Esophagus muscularis mucosa (tissue), 4 donors: ENCODE data around the gene CD96. TPM values are rescaled to one million over a fixed set of nuclear protein-coding genes. Genes with fewer than 3 reads are reported as not detected.

Experiments
- DNase-seq: peaks from one replicate; pipeline ENCODE4 v3.0.0-alpha.2; 2017; ENCODE audit errors: extremely low spot score
- H3K27ac ChIP-seq, 4 donors: fragments of 200-600 bp; sonication (generic); replicated peaks in 1 of 4; 1 replicate in 3 of 4; 2 replicates in 1 of 4; pipeline ENCODE4 v1.5.1; 2016 to 2019; ENCODE audit warnings: mild to moderate bottlenecking in 1 of 4
- H3K27me3 ChIP-seq, 4 donors: fragments of 200-600 bp; sonication (generic); one replicate each; pipeline versions ENCODE4 v1.5.1 to v1.6.0; 2016 to 2019
- H3K36me3 ChIP-seq, 4 donors: fragments of 200-600 bp; sonication (generic); one replicate each; pipeline ENCODE4 v1.5.1; 2016 to 2019
- H3K4me1 ChIP-seq, 4 donors: fragments of 200-600 bp; sonication (generic); one replicate each; pipeline ENCODE4 v1.5.1; 2016 to 2019
- H3K4me3 ChIP-seq, 4 donors: fragments of 200-600 bp; sonication (generic); 1 replicate in 2 of 4; 2 replicates in 2 of 4; pipeline ENCODE4 v1.5.1; 2016 to 2019; ENCODE audit warnings: mild to moderate bottlenecking in 4 of 4, moderate library complexity in 1 of 4
- H3K9me3 ChIP-seq, 4 donors: fragments of 200-600 bp; sonication (generic); 1 replicate in 3 of 4; 2 replicates in 1 of 4; pipeline ENCODE4 v1.5.1; 2016 to 2019
- CTCF ChIP-seq, 3 experiments: fragments of 200-600 bp in 2 of 3; fragments of 450-650 bp in 1 of 3; sonication (generic) in 2 of 3; IDR thresholded peaks; one replicate each; pipeline ENCODE4 v1.5.1; 2017 to 2019; ENCODE audit warnings: antibody characterized with exemption in 3 of 3, mild to moderate bottlenecking in 2 of 3, moderate library complexity in 1 of 3
- EP300 ChIP-seq: sonication (generic); formaldehyde crosslinking; IDR thresholded peaks from one replicate; pipeline ENCODE4 v1.6.1; 2017; ENCODE audit warnings: antibody characterized with exemption
- POLR2A ChIP-seq: fragments of 450-650 bp; IDR thresholded peaks from one replicate; pipeline ENCODE4 v1.6.1; 2017; ENCODE audit warnings: antibody characterized with exemption, moderate library complexity, mild to moderate bottlenecking, low read depth
- POLR2AphosphoS5 ChIP-seq, 2 donors: sonication (generic); formaldehyde crosslinking; IDR thresholded peaks; one replicate each; pipeline ENCODE4 v1.6.1; 2017; ENCODE audit warnings: antibody characterized with exemption in 2 of 2
- WGBS: methylation state at CpG from one replicate; pipeline ENCODE4 v1.1.5; 2018; 5-methylcytosine and 5-hydroxymethylcytosine counted together
- intact Hi-C: fragments of 100-400 bp; cut with DNase I; formaldehyde crosslinking; loops from one replicate; pipeline ENCODE4 v1.15.1; 2023
- total RNA-seq, 4 donors: library from RNA; depleted of rRNA; stranded (reverse); fragments of >200 nt; gene quantifications; one replicate each; pipeline versions ENCODE4 v1.1.0 to v1.2.1, GENCODE V29; 2016

The CD96 gene
- total RNA-seq, 4 donors from 2014 or later = 0.17 to 1.5 (median 0.43) TPM

GRCh38 chr3:111539351-111540331 is 2.4 kb upstream of the CD96 start:
- intact Hi-C loops = no loop called here
- no peaks in the 10 kb centered on the region for H3K9me3 ChIP-seq
- no peak for DNase-seq

GRCh38 chr3:111541391-111541790 is 606 bp upstream of the CD96 start:
- Histone ChIP-seq H3K4me1 (no peaks in the 10 kb centered on the region), H3K27me3 (no peaks in the 10 kb centered on the region), H3K4me3 (no peak overlapping the region), H3K27ac (no peak overlapping the region), H3K36me3 (no peaks in the 10 kb centered on the region), H3K9me3 (no peaks in the 10 kb centered on the region)
- DNase-seq = no peak
- TF ChIP-seq POLR2AphosphoS5 (IDR thresholded peaks at IDR 0.05) (no peak), EP300 (no peak), POLR2A (no peak), CTCF (IDR thresholded peaks at IDR 0.05) (no peak)
- whole genome bisulfite sequencing = 62% methylated on average over 3 of the region's 3 CpGs
- intact Hi-C loops = no loop called here

More at GRCh38 chr3:111539351-111540331, 2.4 kb upstream of the CD96 start:
- H3K27ac ChIP-seq = no peak overlapping the region
- no peak for TF ChIP-seq EP300
- TF ChIP-seq CTCF (IDR thresholded peaks at IDR 0.05) = peak; percentile 15 to 37 (median 18)
- H3K36me3 ChIP-seq = no peaks in the 10 kb centered on the region
- no peaks in the 10 kb centered on the region for H3K4me1 ChIP-seq
- H3K27me3 ChIP-seq = no peaks in the 10 kb centered on the region
- WGBS = 38% methylated on average over 9 of the region's 10 CpGs
- no peak overlapping the region for H3K4me3 ChIP-seq

GRCh38 chr3:111542611-111543300 is 759 bp downstream of the CD96 start:
- intact Hi-C loops = no loop called here
- TF ChIP-seq CTCF (IDR thresholded peaks at IDR 0.05) (no peak), POLR2AphosphoS5 (IDR thresholded peaks at IDR 0.05) (no peak), EP300 (no peak), POLR2A (no peak)
- no peak overlapping the region for H3K27ac ChIP-seq
- no peak for DNase-seq
- WGBS = 85% methylated on average over 4 of the region's 4 CpGs
- no peaks in the 10 kb centered on the region for H3K4me1 ChIP-seq
- no peaks in the 10 kb centered on the region for H3K27me3 ChIP-seq
- H3K4me3 ChIP-seq = no peak overlapping the region
- H3K9me3 ChIP-seq = no peaks in the 10 kb centered on the region
- H3K36me3 ChIP-seq = no peaks in the 10 kb centered on the region

- H3K27ac ChIP-seq = no peak overlapping the region
- no peaks in the 10 kb centered on the region for H3K4me1 ChIP-seq
- intact Hi-C loops = no loop called here
- H3K9me3 ChIP-seq = no peaks in the 10 kb centered on the region
- 70% methylated on average over 2 of the region's 2 CpGs for WGBS
- H3K36me3 ChIP-seq = no peaks in the 10 kb centered on the region
- H3K4me3 ChIP-seq = no peak overlapping the region
- DNase-seq = no peak
- H3K27me3 ChIP-seq = no peaks in the 10 kb centered on the region
- TF ChIP-seq POLR2A (no peak), EP300 (no peak), CTCF (IDR thresholded peaks at IDR 0.05) (no peak), POLR2AphosphoS5 (IDR thresholded peaks at IDR 0.05) (no peak)
Observed at GRCh38 chr3:111545349-111545748, 3.4 kb downstream of the CD96 start.
